Right lobe of liver (tissue), 4 donors: ENCODE data around the gene STK33.

ENCODE experiments used
- CTCF ChIP-seq, 4 donors: fragments of 200-600 bp in 3 of 4; fragments of 450-650 bp in 1 of 4; IDR thresholded peaks; one replicate each; pipeline versions ENCODE4 v1.5.1 to v1.8.0; 2016 to 2022; ENCODE audit warnings: antibody characterized with exemption in 4 of 4, mild to moderate bottlenecking in 2 of 4
- POLR2A ChIP-seq: fragments of 450-650 bp; IDR thresholded peaks from one replicate; pipeline ENCODE4 v1.6.1; 2017; ENCODE audit warnings: antibody characterized with exemption, mild to moderate bottlenecking
- donor health status: DM: no; HTN: no; CAD: no.
- donor health status: DM: no; HTN: no; CAD: no.
- donor health status: DM: no; HTN: yes; CAD: no.

GRCh38 chr11:8598506-8598905 lies 4.5 kb upstream of the STK33 start:
- TF ChIP-seq CTCF (IDR thresholded peaks at IDR 0.05) (no peak), POLR2A (no peak)
